ENCODE results near the gene PARD3B.

DNA sequence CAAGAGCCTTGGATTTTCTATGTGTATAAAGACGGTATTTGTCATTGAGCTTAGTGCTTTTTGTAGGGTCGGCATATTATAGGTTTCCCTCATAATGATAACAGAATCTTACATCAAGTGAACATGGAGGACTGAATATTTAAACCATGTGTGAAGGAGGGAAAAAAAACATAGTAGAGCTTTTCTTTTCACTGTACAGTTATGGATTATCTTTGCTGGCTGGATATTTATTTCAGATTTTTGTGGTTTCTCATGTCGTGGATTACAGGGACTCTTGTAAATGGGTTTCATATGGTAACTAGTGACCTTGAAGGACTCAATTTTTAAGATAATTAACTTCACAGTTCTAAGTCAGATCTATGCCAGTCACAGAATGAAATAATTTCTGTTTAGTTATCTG is 806.8 kb downstream of the PARD3B start:
- TF ChIP-seq GATA2 (IDR thresholded peaks at IDR 0.05; ENCODE audit: low read depth, low read length) (no peak), GATA3 (IDR thresholded peaks at IDR 0.05; ENCODE audit: low read depth, low read length) (no peak)

Data from SH-SY5Y (cell line).